Natural killer cell (primary cell): ENCODE results near the gene TLK1. TPM values are rescaled to one million over a fixed set of nuclear protein-coding genes. Genes with fewer than 3 reads are reported as not detected.

Experiments
- ATAC-seq, 3 donors: fragments of 150-1000 bp in 2 of 3; fragments of 200-7000 bp in 1 of 3; cut with Tn5 transposase; 1 replicate in 1 of 3; 2 replicates in 2 of 3; pipeline ENCODE4 v1.10.0; 2021; ENCODE audit warnings: mild to moderate bottlenecking in 2 of 3, moderate library complexity in 2 of 3
- DNase-seq, 2 donors: peaks; one replicate each; pipeline versions ENCODE4 v3.0.0 to v3.0.0-alpha.2; 2013 to 2021; ENCODE audit warnings: mixed read lengths in 1 of 2
- H3K27ac ChIP-seq: one replicate; pipeline ENCODE4 v1.5.1; 2013; ENCODE audit warnings: mild to moderate bottlenecking, low read length
- H3K27me3 ChIP-seq: one replicate; pipeline ENCODE4 v1.6.1; 2013; ENCODE audit warnings: low read length; ENCODE audit not compliant: control insufficient read depth, insufficient read depth
- H3K36me3 ChIP-seq: one replicate; pipeline ENCODE4 v1.6.1; 2013; ENCODE audit warnings: low read length; ENCODE audit not compliant: control insufficient read depth, insufficient read depth
- H3K4me1 ChIP-seq: one replicate; pipeline ENCODE4 v1.6.1; 2013; ENCODE audit warnings: low read length; ENCODE audit not compliant: control insufficient read depth, insufficient read depth
- H3K4me3 ChIP-seq: one replicate; pipeline ENCODE4 v1.5.1; 2013; ENCODE audit warnings: low read length
- H3K9me3 ChIP-seq: one replicate; pipeline ENCODE4 v1.6.1; 2013; ENCODE audit warnings: low read length; ENCODE audit not compliant: control insufficient read depth, insufficient read depth
- H3K27ac Mint-ChIP-seq, 2 donors: one replicate each; pipeline ENCODE4 v1.8.0; 2022; ENCODE audit warnings: mild to moderate bottlenecking in 2 of 2, mixed read lengths in 2 of 2, moderate library complexity in 1 of 2
- H3K27me3 Mint-ChIP-seq, 2 donors: one replicate each; pipeline ENCODE4 v1.8.0; 2022; ENCODE audit warnings: low read depth in 2 of 2, mixed read lengths in 2 of 2
- H3K36me3 Mint-ChIP-seq: one replicate; pipeline ENCODE4 v1.8.0; 2022; ENCODE audit warnings: mixed read lengths
- H3K4me1 Mint-ChIP-seq, 2 donors: one replicate each; pipeline ENCODE4 v1.8.0; 2022; ENCODE audit warnings: mixed read lengths in 2 of 2
- H3K4me3 Mint-ChIP-seq: one replicate; pipeline ENCODE4 v1.8.0; 2022; ENCODE audit warnings: mild to moderate bottlenecking, moderate library complexity, mixed read lengths
- H3K9me3 Mint-ChIP-seq, 2 donors: one replicate each; pipeline ENCODE4 v1.8.0; 2022; ENCODE audit warnings: mixed read lengths in 2 of 2
- WGBS: methylation state at CpG from one replicate; pipeline ENCODE4 v1.1.7; 2013; ENCODE audit warnings: missing lambda C conversion rate; ENCODE audit not compliant: insufficient coverage; 5-methylcytosine and 5-hydroxymethylcytosine counted together
- intact Hi-C: fragments of 100-400 bp; cut with micrococcal nuclease; formaldehyde crosslinking; loops from one replicate; pipeline ENCODE4 v1.14.2; 2022
- total RNA-seq, 4 donors: library from RNA; stranded (reverse); fragments of 120-200 nt in 1 of 4; gene quantifications; one replicate each; pipeline versions ENCODE4 v1.2.3 to v1.2.4, GENCODE V29; 2013 to 2022
- TF ChIP-seq, protein P1 (sequence below): fragments of 200-600 bp; IDR thresholded peaks from one replicate; pipeline ENCODE4 v1.8.0; 2022; ENCODE audit warnings: antibody characterized with exemption

TLK1 gene
- total RNA-seq, result 100 to 1,000 TPM in 1 of 3 donors, 10 to 100 TPM in 2; 90.9 to 101 (median 91.2) TPM
- total RNA-seq (2013), result 65.0 TPM

DNA sequence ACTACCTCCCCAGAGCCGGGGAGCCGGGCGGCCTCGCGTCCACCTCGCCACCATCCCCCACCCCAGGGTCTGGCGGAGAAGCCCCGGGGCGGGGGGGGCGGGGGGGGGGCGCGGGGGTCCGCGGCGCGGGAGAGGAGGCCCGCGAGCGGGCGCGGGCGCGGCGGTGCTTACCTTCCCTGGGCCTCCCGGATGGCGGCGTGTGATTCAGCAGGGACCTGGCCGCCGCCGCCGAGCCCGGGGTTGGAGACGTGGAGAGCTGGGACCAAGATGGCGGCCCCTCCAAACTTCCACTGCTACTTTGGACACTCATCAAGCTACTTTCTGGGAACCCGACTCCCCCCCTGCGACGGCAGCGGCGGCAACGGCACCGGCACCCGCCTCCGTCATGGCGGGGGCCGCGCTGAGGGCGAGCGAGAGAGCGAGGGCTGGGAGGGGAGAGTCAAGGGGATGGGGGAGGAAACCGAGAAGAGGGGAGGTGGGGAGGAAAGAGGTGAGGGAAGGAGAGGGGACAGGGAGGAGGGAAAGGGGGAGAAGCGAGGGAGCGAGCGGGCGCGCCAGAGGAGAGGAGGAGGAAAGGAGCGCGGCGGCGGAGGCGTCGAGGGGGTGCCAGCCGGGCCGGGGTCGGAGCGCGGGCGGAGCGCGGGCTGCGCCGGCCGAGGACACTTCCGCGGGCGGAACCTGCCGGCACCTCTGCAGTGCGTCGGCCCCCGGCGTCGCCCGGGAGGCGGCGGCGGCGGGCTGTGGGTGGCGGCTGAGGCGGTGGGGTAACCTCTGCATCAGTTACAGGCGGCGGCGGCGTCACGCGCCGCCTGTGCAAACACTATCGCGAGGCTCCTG lies at the start of gene TLK1:
TLK1 (minus strand) TSS at position 775 of the 837 bp plus-strand sequence; CDS start at position 310, 465 bp downstream.
- Histone ChIP-seq H3K4me1 (peaks cover 3% of the 10 kb centered on the region), H3K9me3 (no peaks in the 10 kb centered on the region), H3K4me3 (peak within 1 kb of the TSS; percentile 74), H3K27ac (peak within 1 kb of the TSS; percentile 90), H3K27me3 (no peaks in the 10 kb centered on the region), H3K36me3 (no peaks in the 10 kb centered on the region)
- H3K36me3 Mint-ChIP-seq, result no peaks in the 10 kb centered on the region
- H3K9me3 Mint-ChIP-seq, result no peaks in the 10 kb centered on the region
- intact Hi-C loops, result no loop called here
- ATAC-seq (peak; percentile 62 to 81 (median 75)), DNase-seq (peak; percentile 56 to 85)
- TF ChIP-seq, protein P1, sequence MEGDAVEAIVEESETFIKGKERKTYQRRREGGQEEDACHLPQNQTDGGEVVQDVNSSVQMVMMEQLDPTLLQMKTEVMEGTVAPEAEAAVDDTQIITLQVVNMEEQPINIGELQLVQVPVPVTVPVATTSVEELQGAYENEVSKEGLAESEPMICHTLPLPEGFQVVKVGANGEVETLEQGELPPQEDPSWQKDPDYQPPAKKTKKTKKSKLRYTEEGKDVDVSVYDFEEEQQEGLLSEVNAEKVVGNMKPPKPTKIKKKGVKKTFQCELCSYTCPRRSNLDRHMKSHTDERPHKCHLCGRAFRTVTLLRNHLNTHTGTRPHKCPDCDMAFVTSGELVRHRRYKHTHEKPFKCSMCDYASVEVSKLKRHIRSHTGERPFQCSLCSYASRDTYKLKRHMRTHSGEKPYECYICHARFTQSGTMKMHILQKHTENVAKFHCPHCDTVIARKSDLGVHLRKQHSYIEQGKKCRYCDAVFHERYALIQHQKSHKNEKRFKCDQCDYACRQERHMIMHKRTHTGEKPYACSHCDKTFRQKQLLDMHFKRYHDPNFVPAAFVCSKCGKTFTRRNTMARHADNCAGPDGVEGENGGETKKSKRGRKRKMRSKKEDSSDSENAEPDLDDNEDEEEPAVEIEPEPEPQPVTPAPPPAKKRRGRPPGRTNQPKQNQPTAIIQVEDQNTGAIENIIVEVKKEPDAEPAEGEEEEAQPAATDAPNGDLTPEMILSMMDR, result no peak
- H3K4me1 Mint-ChIP-seq, result peaks cover 41 to 47% of the 10 kb centered on the region in 2 donors
- under 1% methylated on average over 97 of the region's 97 CpGs for WGBS
- H3K4me3 Mint-ChIP-seq, result peak within 1 kb of the TSS; percentile 98
- H3K27me3 Mint-ChIP-seq, result peaks cover 0 to 6% of the 10 kb centered on the region in 2 donors
- peak within 1 kb of the TSS; percentile 87 to 96 for H3K27ac Mint-ChIP-seq

DNA sequence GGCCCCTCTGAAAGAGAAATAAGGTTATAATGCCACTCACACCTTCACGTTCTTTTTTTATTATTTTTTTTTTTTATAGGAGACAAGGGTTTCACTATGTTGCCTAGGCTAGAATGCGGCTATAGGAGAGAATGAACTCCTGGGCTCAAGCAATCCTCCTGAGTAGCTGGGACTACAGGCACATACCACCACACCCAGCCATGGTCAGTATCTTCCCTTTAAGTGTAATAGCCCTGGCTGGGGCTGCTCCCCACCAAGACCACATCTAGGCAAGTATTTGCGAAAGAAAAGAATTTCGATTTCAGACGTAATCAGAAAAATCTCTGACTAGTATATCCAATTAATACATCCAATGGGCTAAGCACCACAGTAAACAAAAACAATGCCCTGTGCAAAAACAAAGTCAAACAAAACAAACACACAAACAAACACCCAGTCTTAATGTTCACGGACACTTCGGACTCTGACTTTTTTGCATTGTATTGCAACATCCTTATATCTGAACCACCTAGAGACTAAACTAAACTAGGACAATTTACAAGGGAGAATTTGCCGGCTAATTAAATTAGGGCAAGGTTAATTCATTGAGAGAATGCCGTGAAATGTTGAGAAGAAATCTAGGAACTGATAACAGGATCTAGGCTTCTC lies 49.6 kb upstream of the TLK1 start:
- DNase-seq, result no peak
- H3K9me3 ChIP-seq, result no peaks in the 10 kb centered on the region
- H3K27ac ChIP-seq, result no peak overlapping the region
- H3K4me3 Mint-ChIP-seq, result no peak overlapping the region
- no peaks in the 10 kb centered on the region for H3K36me3 Mint-ChIP-seq
- H3K4me1 Mint-ChIP-seq, result peaks cover 8 to 9% of the 10 kb centered on the region in 2 donors
- peaks cover 9 to 24% of the 10 kb centered on the region in 2 donors for H3K27me3 Mint-ChIP-seq
- no peaks in the 10 kb centered on the region for H3K36me3 ChIP-seq
- no peaks in the 10 kb centered on the region for H3K27me3 ChIP-seq
- H3K4me3 ChIP-seq, result no peak overlapping the region
- 81% methylated on average over 7 of the region's 9 CpGs for WGBS
- intact Hi-C loops, result no loop called here
- H3K27ac Mint-ChIP-seq, result no peak overlapping the region
- ATAC-seq, result no peak
- peaks cover 6% of the 10 kb centered on the region for H3K4me1 ChIP-seq
- no peaks in the 10 kb centered on the region for H3K9me3 Mint-ChIP-seq
- TF ChIP-seq, protein P1, result no peak

DNA sequence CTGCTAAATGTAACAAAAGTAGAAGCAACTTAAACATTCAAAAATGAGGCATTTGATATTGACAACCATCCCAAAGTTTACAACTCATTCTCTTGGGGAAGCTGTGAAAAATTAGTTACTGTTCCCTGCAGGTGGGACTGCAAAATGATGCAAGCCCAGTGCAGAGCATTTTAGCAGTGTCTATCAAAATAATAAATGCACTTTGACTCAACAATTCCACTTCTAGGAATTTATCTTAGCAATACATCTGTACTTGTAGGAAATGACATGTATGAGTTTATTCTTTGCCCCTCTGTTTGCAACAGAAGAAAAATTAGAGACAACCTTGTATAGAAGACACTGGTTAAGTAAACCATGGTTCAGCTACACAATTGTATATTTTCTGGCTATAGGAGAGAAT lies 48.0 kb upstream of the TLK1 start:
- Mint-ChIP-seq H3K27me3 (peaks cover 9 to 24% of the 10 kb centered on the region in 2 donors), H3K36me3 (no peaks in the 10 kb centered on the region), H3K4me1 (peaks cover 8 to 9% of the 10 kb centered on the region in 2 donors), H3K27ac (no peak overlapping the region), H3K9me3 (no peaks in the 10 kb centered on the region), H3K4me3 (no peak overlapping the region)
- Histone ChIP-seq H3K36me3 (no peaks in the 10 kb centered on the region), H3K4me3 (no peak overlapping the region), H3K27ac (no peak overlapping the region), H3K9me3 (no peaks in the 10 kb centered on the region), H3K4me1 (peaks cover 6% of the 10 kb centered on the region), H3K27me3 (no peaks in the 10 kb centered on the region)
- no peak for DNase-seq
- TF ChIP-seq, protein P1, result no peak
- ATAC-seq, result no peak
- intact Hi-C loops, result no loop called here
